HAP-1 (cell line): ENCODE data around the gene CCNT2.
A peak's percentile ranks its signal among the peaks of the same experiment; 100 is the strongest.
"Not testable (repeated sequence)": the region's sequence is repeated elsewhere in the genome, so short reads cannot be mapped to it uniquely, and the experiment has no call there.

Experiments
- DNase-seq, 2 experiments: peaks; one replicate each; pipeline ENCODE4 v3.0.0-alpha.2; 2016 to 2020; ENCODE audit warnings: low spot score in 2 of 2
- H3K27me3 ChIP-seq: fragments of 250-450 bp; sonication (Bioruptor Pico); 2 replicates; pipeline ENCODE4 v1.5.1; 2020; ENCODE audit warnings: low read depth, mild to moderate bottlenecking, moderate library complexity
- H3K36me3 ChIP-seq: fragments of 250-450 bp; sonication (Bioruptor Pico); replicated peaks from 2 replicates; pipeline ENCODE4 v1.5.1; 2020; ENCODE audit warnings: mild to moderate bottlenecking
- H3K4me1 ChIP-seq: fragments of 250-450 bp; sonication (Bioruptor Pico); 2 replicates; pipeline ENCODE4 v1.5.1; 2020; ENCODE audit warnings: mild to moderate bottlenecking
- H3K4me3 ChIP-seq: fragments of 250-450 bp; sonication (Bioruptor Pico); 2 replicates; pipeline ENCODE4 v1.5.1; 2020; ENCODE audit warnings: mild to moderate bottlenecking, moderate library complexity
- H3K9me3 ChIP-seq: fragments of 250-450 bp; sonication (Bioruptor Pico); 2 replicates; pipeline ENCODE4 v1.5.1; 2020; ENCODE audit warnings: mild to moderate bottlenecking, moderate library complexity
- in situ Hi-C: fragments of 300-500 bp; cut with MboI; formaldehyde crosslinking; loops from 3 replicates; pipeline ENCODE4 v1.14.3; 2020; ENCODE audit warnings: low sequenced_read_pairs, inconsistent platforms, mixed read lengths

Gene CCNT2

GRCh38 chr2:134975281-134976009 lies 56.8 kb downstream of the CCNT2 start:
- Histone ChIP-seq H3K27me3 (0 out of 2 replicates have a peak, but pooled peaks cover 5% of the 10 kb centered on the region), H3K9me3 (peaks cover 3% of the 10 kb centered on the region; the same call in 1 of the 2 replicates), H3K4me1 (no peaks in the 10 kb centered on the region), H3K36me3 (no peaks in the 10 kb centered on the region), H3K4me3 (no peak overlapping the region)
- no peak for DNase-seq
- in situ Hi-C loops: loop anchor here (25.0 kb wide), 1 partner anchor 1412 kb away; no protein-coding TSS in a partner anchor

- in situ Hi-C loops: loop anchor here (25.0 kb wide), 1 partner anchor 1411 kb away; no protein-coding TSS in a partner anchor
- DNase-seq: no peak
- Histone ChIP-seq H3K9me3 (no peaks in the 10 kb centered on the region), H3K36me3 (no peaks in the 10 kb centered on the region), H3K27me3 (0 out of 2 replicates have a peak, but pooled peaks cover 5% of the 10 kb centered on the region), H3K4me3 (no peak overlapping the region), H3K4me1 (no peaks in the 10 kb centered on the region)
Measured at GRCh38 chr2:134976074-134976702, 57.6 kb downstream of the CCNT2 start.

- not testable (repeated sequence) for H3K4me3 ChIP-seq, H3K9me3 ChIP-seq, DNase-seq, H3K36me3 ChIP-seq, H3K4me1 ChIP-seq, H3K27me3 ChIP-seq
- in situ Hi-C loops: loop anchor here (25.0 kb wide), 1 partner anchor 1410 kb away; no protein-coding TSS in a partner anchor
Measured at GRCh38 chr2:134977104-134977503, 58.5 kb downstream of the CCNT2 start.

- DNase-seq: no peak
Measured at GRCh38 chr2:134979221-134979620, 60.6 kb downstream of the CCNT2 start.

GRCh38 chr2:134980639-134981038 lies 62.0 kb downstream of the CCNT2 start:
- H3K9me3 ChIP-seq: no peaks in the 10 kb centered on the region
- in situ Hi-C loops: loop anchor here (10.0 to 25.0 kb wide), 2 partner anchors 814 to 1407 kb away; no protein-coding TSS in a partner anchor
- DNase-seq: no peak
- no peaks in the 10 kb centered on the region for H3K4me1 ChIP-seq
- no peaks in the 10 kb centered on the region for H3K27me3 ChIP-seq
- H3K4me3 ChIP-seq: no peak overlapping the region
- no peaks in the 10 kb centered on the region for H3K36me3 ChIP-seq

More at GRCh38 chr2:134979221-134979620, 60.6 kb downstream of the CCNT2 start:
- in situ Hi-C loops: loop anchor here (25.0 kb wide), 1 partner anchor 1408 kb away; no protein-coding TSS in a partner anchor
- H3K9me3 ChIP-seq: no peaks in the 10 kb centered on the region
- no peaks in the 10 kb centered on the region for H3K27me3 ChIP-seq
- no peak overlapping the region for H3K4me3 ChIP-seq
- H3K36me3 ChIP-seq: no peaks in the 10 kb centered on the region
- H3K4me1 ChIP-seq: no peaks in the 10 kb centered on the region

- no peaks in the 10 kb centered on the region for H3K4me1 ChIP-seq
- H3K9me3 ChIP-seq: no peaks in the 10 kb centered on the region
- in situ Hi-C loops: loop anchor here (10.0 to 25.0 kb wide), 2 partner anchors 812 to 1405 kb away; no protein-coding TSS in a partner anchor
- H3K4me3 ChIP-seq: no peak overlapping the region
- no peak for DNase-seq
- H3K36me3 ChIP-seq: no peaks in the 10 kb centered on the region
- H3K27me3 ChIP-seq: peaks cover 15% of the 10 kb centered on the region
Measured at GRCh38 chr2:134982603-134983002, 64.0 kb downstream of the CCNT2 start.

- Histone ChIP-seq H3K27me3 (peaks cover 15% of the 10 kb centered on the region), H3K36me3 (no peaks in the 10 kb centered on the region), H3K9me3 (no peaks in the 10 kb centered on the region), H3K4me1 (no peaks in the 10 kb centered on the region), H3K4me3 (no peak overlapping the region)
- in situ Hi-C loops: loop anchor here (10.0 to 25.0 kb wide), 2 partner anchors 810 to 1402 kb away; no protein-coding TSS in a partner anchor
- no peak for DNase-seq
Measured at GRCh38 chr2:134985061-134985460, 66.4 kb downstream of the CCNT2 start.

- no peaks in the 10 kb centered on the region for H3K9me3 ChIP-seq
- no peaks in the 10 kb centered on the region for H3K36me3 ChIP-seq
- H3K4me3 ChIP-seq: no peak overlapping the region
- in situ Hi-C loops: loop anchor here (10.0 to 25.0 kb wide), 2 partner anchors 806 to 1398 kb away; no protein-coding TSS in a partner anchor
- peaks cover 15% of the 10 kb centered on the region for H3K27me3 ChIP-seq
- no peaks in the 10 kb centered on the region for H3K4me1 ChIP-seq
- peak in 1 of 2 experiments; percentile 26 for DNase-seq
Measured at GRCh38 chr2:134988994-134989605, 70.5 kb downstream of the CCNT2 start.

- no peak overlapping the region for H3K4me3 ChIP-seq
- no peaks in the 10 kb centered on the region for H3K9me3 ChIP-seq
- in situ Hi-C loops: loop anchor here (10.0 to 25.0 kb wide), 2 partner anchors 715 to 1388 kb away; no protein-coding TSS in a partner anchor
- H3K27me3 ChIP-seq: no peaks in the 10 kb centered on the region
- DNase-seq: no peak
- H3K4me1 ChIP-seq: no peaks in the 10 kb centered on the region
- H3K36me3 ChIP-seq: no peaks in the 10 kb centered on the region
Measured at GRCh38 chr2:134999521-134999920, 80.9 kb downstream of the CCNT2 start.

GRCh38 chr2:135002836-135003235 lies 84.2 kb downstream of the CCNT2 start:
- Histone ChIP-seq H3K36me3 (no peaks in the 10 kb centered on the region), H3K9me3 (no peaks in the 10 kb centered on the region), H3K4me3 (no peak overlapping the region), H3K27me3 (peaks cover 3% of the 10 kb centered on the region; the same call in 1 of the 2 replicates), H3K4me1 (no peaks in the 10 kb centered on the region)
- in situ Hi-C loops: no loop called here
- DNase-seq: no peak

- Histone ChIP-seq H3K9me3 (no peaks in the 10 kb centered on the region), H3K4me3 (no peak overlapping the region), H3K27me3 (peaks cover 3% of the 10 kb centered on the region; the same call in 1 of the 2 replicates), H3K4me1 (no peaks in the 10 kb centered on the region), H3K36me3 (no peaks in the 10 kb centered on the region)
- in situ Hi-C loops: no loop called here
- DNase-seq: peak; percentile 69 to 84
Measured at GRCh38 chr2:135004005-135004746, 85.6 kb downstream of the CCNT2 start.

- DNase-seq: no peak
- in situ Hi-C loops: no loop called here
- no peaks in the 10 kb centered on the region for H3K4me1 ChIP-seq
- no peaks in the 10 kb centered on the region for H3K9me3 ChIP-seq
- H3K4me3 ChIP-seq: no peak overlapping the region
- no peaks in the 10 kb centered on the region for H3K36me3 ChIP-seq
- H3K27me3 ChIP-seq: peaks cover 3% of the 10 kb centered on the region; the same call in 1 of the 2 replicates
Measured at GRCh38 chr2:135005753-135006152, 87.1 kb downstream of the CCNT2 start.
